DOHH2 (cell line): ENCODE data around the gene ZC3H7A.

ENCODE experiments used
- EZH2phosphoT487 ChIP-seq: fragments of 200-600 bp; sonication (generic); IDR thresholded peaks from 2 replicates; pipeline ENCODE4 v1.6.1; 2017; ENCODE audit warnings: borderline replicate concordance, mild to moderate bottlenecking, antibody characterized with exemption, low read length, moderate library complexity, mixed read lengths
- TF ChIP-seq, protein P1 (sequence below): fragments of 200-600 bp; sonication (generic); IDR thresholded peaks from one replicate; pipeline ENCODE4 v1.5.1; 2014; ENCODE audit warnings: antibody characterized with exemption, mild to moderate bottlenecking, low read depth, low read length; ENCODE audit not compliant: poor library complexity, severe bottlenecking

DNA sequence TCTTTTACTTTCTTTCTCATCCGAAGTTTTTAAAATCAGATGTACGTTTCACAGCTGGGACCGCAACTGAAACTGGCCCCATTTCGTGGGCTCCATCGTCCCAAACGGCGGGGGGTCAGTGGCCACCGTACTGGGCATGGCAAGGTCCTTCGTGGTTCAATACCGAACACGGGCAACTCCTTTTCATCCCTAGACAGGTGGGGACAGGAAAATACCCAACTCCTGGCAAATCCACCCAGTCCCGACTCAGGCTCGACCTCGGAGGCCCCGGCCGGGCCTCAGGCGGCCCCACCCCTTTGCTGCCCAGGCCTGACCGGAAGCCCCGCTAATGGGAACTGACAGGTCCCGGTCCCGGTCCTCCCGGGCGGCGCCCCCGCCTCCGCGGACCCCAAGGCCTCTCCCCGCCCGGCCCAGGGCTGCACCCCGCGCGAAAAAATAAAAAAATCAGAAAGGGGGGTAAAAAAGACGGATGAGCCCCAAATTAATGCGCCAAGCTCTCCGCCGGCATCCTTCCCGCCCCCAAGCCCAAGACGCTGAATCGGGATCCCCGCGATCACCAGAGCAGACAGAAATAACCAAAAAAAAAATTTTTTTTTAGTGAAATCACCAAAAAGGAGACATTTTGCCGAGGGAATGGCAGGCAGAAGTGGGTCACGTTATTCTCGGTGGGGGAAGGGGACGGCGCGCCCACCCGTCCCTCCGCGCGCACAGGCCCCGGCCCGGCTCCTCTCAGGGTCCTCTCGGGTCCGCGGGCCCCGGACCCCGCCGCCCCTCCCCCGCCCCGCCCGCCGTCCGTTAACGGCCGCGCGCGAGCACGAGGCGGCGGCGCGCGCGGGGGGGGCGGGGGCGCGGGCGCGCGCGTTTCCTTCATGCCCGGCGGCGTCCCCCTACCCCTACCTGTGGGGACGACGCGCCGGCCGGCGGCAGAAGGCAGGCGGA is 562 bp downstream of the ZC3H7A start:
- TF ChIP-seq, protein P1, sequence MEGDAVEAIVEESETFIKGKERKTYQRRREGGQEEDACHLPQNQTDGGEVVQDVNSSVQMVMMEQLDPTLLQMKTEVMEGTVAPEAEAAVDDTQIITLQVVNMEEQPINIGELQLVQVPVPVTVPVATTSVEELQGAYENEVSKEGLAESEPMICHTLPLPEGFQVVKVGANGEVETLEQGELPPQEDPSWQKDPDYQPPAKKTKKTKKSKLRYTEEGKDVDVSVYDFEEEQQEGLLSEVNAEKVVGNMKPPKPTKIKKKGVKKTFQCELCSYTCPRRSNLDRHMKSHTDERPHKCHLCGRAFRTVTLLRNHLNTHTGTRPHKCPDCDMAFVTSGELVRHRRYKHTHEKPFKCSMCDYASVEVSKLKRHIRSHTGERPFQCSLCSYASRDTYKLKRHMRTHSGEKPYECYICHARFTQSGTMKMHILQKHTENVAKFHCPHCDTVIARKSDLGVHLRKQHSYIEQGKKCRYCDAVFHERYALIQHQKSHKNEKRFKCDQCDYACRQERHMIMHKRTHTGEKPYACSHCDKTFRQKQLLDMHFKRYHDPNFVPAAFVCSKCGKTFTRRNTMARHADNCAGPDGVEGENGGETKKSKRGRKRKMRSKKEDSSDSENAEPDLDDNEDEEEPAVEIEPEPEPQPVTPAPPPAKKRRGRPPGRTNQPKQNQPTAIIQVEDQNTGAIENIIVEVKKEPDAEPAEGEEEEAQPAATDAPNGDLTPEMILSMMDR: no peak
- TF ChIP-seq EZH2phosphoT487: no peak
